ENCODE results near the gene CMSS1.

CMSS1 gene

DNA sequence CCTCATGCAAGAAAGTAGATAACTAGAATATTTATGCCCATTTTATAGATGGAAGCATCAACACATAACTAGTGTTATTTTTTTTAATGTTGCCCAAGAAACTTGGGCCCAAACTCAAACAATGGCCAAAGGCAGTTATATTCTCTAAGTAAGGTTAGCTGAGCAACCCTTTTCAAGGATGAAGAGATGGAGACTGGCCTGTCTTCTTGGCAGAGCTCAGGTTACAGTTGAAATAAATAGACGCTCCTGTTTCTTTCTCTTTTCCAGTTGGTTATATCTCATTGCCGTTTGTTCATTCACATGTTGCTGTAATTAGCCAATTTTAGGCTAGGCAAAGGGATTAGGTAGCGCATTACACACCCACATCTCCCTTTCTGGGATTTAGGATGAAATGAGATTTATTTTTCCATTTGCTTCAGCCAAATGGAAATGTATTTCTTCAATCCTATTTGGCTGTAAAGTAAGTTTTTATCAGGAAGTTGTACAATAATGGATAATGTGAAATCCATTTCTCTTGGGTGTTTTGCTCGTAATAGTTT lies 93.2 kb downstream of the CMSS1 start:
- DNase-seq, result no peak

DNA sequence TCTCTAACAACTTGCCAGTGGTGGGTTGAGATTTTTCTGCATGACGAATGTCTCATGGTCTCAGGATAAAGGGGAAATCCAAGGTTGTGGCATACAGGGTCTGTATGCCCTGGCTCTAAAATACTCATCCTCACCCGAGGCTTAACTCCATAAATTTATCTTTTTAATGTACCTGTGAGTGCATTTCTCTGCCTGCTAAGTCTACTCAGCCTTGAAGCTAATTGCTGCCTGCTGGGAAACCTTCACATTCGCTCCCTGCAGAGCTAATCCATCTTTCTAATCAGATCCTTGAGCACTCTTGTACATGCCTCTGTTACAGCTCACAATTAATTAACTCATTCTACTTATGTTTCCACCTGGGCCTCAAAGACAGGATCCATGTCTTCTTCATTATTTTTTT lies 93.8 kb downstream of the CMSS1 start:
- DNase-seq, result no peak

DNA sequence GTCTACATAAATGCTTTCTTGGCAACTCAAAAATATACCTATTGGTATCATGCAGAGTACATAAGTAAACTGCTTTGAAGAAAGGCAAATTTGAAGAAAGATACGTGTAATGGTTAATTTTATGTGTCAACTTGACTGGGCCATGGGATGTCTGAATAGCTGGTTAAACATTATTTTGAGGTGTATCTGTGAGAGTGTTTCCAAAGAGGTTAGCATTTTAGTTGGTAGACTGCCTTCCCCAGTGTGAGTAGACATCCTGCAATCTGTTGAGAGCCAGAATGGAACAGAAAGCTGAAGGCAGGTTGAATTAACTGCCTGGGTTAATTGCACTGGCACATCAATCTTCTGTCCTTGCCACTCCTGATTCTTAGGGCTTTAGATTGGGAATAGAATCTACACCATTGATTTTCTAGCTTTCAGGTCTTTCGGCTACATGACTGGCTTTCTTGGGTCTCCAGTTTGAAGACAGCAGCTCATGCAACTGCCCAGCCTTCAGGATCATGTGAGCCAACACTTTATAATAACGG lies 98.3 kb downstream of the CMSS1 start:
- DNase-seq, result no peak

DNA sequence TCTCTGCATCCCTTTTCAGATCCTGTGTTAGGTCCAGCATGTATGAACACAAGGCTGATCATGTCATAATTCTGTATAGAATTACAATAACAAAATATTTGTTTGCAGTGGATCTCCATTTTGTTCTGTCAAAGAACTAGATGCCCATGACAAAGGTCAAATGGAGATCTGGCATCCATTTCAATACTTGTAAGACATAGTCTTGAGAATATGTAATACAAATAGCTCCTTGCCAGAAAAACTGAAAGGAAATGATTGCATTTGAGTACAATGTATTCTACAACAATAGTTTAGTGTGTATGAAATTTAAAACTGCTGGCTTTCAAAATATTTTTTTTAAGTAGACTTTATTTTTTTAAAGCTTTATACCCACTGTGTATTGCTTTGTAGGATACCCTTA lies 101.1 kb downstream of the CMSS1 start:
- DNase-seq, result no peak

DNA sequence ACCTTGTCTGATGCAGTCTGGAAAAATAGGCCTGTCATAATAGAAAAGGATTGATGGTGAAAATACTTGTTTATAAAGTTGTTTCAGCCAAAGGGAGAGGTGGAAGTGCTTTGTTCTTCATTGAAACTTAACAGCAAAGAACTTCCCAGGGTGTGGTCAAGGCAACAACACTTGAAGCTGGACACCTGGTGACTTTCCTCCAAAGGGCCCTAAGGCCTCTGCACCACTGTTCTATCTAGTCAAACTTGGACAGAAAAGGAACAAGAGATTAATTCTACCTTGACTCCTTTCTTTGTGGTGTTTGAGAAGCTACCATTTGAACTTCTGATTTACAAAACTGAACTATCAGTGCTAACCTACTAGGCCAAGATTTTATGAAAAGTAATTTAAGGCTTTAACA lies 102.0 kb downstream of the CMSS1 start:
- no peak for DNase-seq

DNA sequence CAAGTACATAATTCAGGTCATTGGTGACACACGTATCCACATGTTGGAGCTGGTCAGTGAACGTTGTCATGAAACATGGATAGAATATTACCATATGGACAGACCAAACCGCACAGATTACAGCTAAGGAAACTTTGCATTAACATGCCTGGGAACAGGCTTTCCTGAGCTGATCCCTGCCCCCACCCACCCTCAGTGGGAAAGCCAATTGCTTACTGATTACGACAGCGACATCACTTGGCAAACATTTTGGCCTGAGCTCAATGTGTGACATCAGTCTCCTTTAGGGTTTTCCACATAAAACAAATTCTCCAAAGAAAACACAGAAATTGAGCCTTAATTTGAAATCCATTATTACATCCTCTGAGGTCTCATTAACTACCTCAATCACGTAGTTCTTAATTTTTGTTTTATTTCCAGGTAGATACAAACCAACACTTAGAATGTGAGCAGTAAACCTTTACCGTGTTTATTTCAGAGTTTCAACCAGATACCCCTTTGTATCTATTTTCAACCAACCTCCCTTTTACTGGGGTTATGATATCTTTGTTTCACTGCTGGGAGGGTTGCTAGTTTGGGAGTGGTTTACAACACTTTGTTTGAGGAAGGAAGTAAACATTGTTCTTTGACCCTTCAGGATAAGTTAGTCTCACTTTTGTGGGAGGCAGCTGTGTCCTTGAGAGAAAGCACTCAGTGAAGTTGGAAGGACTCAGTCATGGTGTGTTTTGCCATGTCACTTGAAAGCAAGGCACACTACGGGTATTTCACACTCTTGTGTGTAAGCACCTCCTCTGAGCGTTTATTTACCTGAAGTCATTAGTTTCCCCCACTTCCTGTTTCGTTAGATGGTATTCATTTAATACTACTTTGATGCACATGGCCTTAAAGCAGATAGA lies 103.1 kb downstream of the CMSS1 start:
- DNase-seq, result no peak

DNA sequence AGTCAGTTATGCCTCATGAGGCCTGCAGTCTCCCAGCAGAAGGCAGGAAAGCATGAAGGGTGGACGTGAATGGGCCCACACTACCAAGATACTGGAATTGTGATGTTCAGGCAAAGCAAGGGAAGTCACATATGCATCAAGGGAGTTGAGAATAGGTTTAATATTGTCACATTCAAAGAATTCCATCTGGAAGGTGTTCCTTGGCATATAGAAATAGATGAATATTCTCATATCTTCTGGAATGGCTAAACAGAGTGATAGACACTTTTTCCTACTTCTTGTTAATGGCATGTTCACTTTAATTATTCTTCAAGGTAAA lies 103.7 kb downstream of the CMSS1 start:
- no peak for DNase-seq

DNA sequence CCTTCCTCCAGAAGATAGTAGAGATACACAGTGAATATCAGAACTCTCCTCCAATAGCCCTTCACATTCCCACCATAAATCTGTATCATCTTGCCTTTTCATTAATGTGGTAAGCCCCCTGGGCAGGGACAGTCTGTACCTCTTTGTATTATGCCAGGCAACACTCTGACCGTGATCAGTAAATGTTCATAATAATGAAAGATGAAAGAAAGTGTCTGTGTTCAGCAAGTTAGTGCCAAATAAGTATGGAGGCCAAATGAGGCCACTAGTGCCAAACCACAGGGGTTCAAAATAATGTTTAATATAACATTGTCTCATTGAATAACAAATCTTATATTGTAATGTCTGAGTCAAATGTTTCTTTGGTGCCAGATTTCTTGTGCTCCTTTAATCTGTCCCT lies 104.3 kb downstream of the CMSS1 start:
- no peak for DNase-seq

DNA sequence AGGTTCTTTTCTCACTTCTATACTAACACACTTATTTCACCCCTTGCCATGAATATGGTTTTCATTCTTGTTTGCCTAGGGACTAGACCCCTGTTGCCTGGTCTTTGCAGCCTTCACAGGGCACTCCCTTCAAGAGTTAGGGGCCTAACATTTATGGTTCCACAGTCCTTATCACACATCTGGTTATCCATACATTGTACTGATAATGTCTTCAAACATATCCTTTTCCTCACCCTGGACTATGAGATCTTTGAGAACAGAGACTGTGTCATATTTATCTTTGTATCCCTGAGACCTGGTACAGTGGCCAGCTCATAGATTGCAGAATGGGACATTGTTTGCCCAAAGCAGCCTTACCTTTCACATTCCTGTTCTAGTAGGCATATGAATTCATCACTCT lies 106.2 kb downstream of the CMSS1 start:
- no peak for DNase-seq

DNA sequence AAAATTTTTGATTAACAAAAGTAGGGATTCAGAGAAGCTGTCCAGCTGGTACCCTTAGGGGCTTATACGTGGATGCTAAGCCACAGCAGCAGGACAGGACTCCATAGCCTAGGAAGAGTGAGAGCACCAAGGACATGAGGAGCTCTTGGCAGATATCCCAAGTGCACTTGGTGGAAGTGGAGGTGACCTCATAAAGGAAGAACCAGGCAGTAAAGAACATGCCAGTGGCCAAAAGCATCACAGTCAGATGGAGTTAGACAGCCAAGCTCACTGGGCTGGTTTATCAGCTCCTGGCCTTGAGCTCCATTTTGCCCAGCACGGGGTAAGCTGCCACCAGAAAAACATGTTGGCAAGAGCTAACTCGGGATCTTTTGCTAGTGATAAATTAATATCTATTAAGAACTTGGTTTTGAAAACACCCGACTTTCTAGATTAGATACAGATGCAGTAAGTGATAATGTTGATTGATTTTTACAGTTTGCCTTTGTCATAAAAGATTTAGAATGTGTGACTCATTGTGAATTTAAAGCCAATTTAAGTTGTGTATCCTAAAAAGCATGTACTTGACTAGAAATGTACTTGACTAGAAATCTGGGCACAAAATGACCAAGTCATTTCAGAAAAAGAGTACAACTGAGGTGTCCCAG lies 108.0 kb downstream of the CMSS1 start:
- no peak for DNase-seq

DNA sequence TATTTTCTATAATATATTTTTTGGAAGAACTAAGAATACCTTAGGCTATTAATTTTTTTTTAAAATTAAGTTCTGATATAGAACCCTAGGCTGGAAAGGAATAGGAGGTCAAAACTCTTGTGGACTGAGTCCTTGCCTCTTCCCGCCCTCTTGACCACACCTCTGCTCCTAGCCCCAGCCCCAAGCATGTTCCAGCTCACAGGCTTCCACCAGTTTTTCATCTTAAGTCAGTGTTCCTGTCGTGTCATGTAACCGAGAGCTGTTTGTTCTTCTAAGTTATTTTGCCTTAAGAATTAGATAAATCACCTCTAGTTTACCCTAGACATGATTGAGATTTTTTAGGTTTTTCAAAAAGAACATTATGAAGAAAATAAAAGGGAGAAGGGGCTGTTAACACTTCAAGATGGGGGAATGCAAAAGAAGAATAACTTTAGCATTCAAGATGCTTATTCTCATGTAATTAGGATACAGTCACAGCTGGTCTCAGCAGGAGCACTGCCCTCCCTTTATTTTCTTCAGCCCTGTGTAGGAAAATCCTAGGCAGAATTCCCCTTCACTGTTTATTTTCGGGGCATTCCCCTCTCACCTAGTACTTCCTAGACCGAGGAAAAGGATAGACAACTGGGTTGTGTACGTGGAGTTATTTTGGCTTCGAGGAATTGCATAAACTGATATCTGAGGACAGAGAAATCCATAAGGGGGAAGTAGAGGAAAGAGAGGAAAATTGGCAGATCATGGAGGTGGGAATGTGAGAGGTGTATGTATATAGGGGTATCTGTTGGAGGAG lies 110.2 kb downstream of the CMSS1 start:
- DNase-seq, result no peak

DNA sequence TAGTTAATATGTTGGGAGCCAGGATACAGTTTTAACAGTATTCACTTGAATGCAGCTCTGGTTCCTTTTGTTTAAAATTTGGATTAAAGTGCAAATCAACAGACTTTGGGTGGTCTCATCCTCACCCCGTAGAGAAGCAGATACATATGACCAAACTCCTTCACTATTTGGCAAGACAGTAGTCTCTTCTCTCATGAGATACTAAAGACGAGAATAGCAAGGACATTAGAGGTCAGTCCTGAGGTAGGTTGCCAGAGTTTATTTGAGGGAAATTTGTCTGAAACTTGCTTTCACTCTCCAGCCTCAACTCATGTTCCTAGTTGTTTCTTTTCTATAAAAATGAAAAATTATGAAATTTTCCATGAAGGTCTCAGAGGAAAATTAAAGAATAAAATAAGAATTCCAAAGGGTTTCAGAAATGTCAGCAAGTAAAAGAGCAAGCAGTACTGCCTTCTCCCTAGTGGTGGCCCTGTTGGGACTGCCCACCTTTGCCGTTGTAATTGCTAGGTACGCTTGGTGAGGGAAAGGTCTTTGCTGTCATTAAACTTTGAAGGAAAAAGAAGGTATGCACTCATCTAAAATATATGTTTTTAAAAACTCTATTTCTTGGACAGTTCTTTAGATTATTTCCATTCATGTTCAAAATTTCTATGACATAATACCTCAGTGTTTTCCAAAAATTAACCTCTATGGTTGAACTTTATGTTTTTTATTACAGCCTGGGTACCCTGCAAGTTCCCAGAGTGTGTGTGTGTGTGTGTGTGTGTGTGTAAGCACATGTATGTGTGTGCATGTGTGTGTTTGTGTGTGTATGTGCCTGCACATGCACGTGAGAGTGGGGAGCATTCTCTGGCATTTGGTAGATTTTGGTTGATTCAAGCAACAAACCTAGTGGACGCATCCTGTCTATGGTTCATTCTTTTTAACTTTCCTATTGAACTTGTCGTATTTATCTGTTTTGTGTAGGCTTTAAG lies 111.4 kb downstream of the CMSS1 start:
- no peak for DNase-seq

DNA sequence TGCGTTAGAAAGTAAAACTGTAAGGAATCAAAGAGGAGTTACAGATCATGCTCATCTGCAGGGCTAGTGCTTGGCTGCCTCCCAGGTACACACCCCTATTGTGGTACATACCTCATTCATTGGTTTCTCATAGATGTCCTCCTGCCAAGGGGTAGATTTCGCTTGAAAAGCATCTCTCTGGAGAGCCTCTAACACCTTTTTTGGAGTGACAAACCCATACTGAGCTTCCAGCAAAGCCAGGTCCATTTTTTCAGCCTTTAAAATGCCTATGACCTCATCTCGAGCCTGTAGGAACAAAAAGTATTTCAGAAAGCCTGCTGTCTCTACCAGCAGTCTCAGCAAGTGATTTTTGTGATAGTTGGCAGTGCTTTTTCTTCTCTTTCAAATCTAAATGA lies 112.1 kb downstream of the CMSS1 start:
- DNase-seq, result no peak

DNA sequence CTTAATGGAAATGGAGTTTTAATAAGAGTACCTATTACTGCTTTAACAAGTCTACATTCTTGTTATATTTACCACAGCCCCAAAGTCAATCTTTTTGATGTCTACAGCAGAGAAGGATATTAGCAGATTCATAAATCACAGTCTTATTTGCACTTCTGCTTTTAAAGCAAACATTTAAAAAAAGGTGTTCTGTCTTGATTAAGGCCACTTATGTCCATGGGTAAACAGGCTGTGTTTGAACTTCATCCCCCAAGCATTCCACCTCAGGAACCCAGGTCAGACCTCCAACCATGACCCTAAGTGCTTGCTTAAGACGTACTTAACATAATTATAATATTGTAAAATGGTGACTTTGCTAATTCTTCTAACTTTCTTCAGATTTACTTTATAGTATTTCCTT lies 113.4 kb downstream of the CMSS1 start:
- DNase-seq, result no peak

DNA sequence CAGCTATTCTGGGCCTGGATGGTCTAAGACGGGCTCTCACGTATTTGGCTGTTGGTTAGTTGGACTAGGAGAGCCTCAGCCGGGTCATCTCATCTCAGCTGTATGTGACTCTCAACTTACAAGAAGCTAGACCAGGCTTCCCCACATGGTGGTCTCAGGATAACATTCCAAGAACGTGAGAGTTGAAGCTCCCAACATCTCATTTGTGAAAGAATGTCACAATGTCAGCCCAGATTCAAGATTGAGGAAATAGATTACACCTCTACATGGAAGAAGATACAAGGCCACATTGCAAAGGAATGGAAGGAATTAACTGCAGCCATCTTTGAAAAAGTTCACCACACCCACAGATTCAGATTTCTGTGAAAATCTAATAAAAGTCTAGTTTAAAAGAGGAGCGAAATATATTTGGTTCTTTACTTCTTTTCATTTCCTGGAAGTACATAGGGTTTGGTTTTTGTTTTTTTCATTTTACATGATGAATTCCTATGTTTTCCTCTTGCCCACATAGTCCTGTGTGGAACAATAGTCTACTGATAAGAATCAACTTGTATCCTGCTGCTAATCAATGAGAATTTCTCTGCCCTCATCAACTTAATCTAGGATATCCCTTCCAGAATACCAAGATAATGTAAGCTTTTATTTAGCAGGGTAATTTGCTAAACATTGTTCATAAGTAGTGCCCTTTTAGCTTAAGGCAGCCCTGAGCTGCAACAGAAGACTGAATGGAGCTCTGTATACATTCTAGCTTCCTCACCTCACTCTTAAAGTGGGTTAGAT lies 116.5 kb downstream of the CMSS1 start:
- no peak for DNase-seq

DNA sequence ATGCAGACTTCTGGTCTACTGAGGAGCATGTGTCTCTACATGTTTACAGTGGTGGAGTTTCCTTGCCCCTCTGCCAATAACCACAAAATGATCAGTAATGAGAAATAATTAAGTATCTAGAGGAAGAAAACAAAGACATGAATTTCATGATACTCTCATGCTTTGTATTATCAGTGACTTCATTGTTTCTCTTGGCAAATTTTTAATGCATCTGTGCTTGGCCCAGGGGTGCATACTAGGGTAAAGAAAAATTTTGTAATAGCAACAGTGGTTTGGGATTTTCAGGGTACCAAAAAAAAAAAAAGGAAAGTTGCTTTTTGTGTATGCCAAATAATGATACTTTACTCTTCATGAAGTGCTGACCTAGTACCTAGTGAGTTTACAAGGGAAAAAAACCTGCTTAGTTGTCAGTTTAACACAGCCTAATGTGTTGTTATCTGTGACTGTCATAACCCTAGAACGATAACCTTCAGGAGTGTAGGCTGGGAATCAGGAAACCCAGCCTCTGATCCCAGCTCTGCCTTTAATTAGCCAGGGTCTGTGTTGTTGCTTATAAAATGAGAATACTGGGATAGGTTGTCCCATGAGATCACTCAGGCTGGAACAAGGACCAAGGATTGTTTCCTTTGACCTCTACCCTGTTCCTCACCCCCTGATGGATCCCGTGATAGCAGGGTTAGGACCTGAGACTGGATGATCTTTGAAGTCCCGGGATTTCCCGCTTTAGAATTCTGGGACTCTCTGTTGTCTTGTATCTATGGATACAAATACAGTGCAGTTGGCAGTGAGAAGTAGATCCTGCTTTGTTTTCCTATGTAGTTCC lies 117.5 kb downstream of the CMSS1 start:
- DNase-seq, result no peak

DNA sequence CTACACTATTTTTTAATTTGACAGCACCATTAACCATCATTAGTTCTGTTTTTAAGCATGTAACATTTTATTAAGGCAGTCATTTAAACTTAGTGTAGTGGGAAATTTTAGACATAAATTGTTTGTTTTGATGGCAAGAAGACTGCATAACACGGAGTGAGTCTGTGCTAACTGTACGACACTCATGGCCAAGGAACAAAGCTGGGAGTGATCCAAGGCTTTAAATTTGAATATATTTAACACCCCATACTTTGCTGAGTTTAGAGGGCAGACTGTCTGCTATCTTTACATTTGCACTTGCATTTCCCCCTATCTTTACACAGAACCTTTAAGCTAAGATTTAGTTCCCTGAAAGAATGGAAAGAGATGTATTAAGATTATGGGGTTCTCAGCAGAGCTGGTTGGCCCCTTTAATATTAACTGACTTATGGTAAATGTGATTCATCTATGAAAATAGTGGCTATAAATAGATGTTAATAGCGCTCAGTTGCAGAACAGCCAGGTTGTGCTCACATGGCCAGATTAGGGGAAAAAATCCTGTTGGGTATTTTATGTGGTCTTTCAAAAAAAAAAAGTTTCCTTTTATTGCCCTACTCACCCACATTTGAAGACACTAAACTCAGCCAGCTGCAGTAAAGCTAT lies 120.7 kb downstream of the CMSS1 start:
- no peak for DNase-seq

DNA sequence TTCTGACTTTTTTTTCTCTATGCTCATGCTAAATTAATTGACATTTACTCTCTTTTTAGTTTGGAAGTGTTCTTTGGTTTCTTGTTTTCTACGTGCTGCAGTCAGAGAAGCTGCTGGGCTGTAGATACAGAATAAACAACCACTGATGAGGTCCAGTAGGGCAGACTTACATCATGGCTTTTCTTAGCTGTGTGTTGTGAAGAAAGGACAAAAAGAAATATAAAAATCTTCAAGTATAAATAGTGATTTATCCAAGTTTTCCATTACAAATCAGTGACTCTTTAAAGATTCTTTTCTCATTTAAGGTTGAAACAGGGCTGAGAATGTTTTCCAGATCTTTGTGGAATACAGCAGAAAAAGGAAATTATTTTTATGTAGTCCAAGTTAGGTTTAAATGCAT lies 122.2 kb downstream of the CMSS1 start:
- no peak for DNase-seq

DNA sequence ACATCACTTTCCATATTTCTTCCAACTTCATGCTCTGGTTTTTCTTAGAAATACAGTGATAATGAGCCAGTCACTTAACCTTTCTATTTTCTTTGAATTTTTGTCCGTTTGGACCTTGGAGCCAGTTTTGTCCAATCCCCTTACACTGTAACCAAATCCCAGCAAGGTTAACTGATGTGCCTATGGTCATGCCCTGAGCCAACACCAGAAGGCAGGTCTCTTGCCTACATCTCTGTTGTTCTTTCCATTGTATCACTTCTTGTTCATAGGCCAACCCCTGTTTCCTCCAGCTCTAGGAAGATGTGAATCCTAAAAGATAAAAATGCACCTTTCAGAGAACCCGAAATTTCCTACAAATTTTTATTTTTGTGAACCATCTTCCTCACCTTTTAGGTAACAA lies 122.7 kb downstream of the CMSS1 start:
- no peak for DNase-seq

DNA sequence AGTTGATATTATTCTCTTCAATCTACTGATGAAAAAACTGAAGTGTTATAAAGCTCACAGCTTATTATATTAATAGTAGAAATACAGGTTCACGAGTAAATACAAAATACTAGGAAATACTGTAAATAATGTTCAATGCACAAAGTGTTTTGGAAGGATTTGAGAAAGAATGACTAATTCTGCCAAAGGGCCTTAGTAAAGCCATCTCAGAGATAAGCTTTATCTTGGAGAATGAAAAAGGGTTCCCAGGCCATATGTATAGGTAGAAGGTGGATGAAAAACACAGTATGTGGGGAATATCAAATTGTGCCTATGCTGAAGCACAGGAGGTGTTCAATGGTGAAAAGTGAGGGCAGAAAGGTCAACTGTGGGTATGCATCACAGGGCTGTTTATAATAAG lies 123.5 kb downstream of the CMSS1 start:
- DNase-seq, result no peak
